Myocyte (in vitro differentiated cells): ENCODE measurements around the gene SYTL5. TPM values are rescaled to one million over a fixed set of nuclear protein-coding genes. Genes with fewer than 3 reads are reported as not detected.
A peak's percentile ranks its signal among the peaks of the same experiment; 100 is the strongest.
"Not testable (repeated sequence)": the region's sequence is repeated elsewhere in the genome, so short reads cannot be mapped to it uniquely, and the experiment has no call there.

Experiments used
- DNase-seq: peaks from one replicate; pipeline ENCODE4 v3.0.0-alpha.2; 2012; ENCODE audit warnings: low read depth
- polyA plus RNA-seq: library from polyadenylated mRNA; unstranded; fragments of >200 nt; gene quantifications from one replicate; pipeline ENCODE4 v1.2.1, GENCODE V29; 2012; ENCODE audit warnings: missing spikeins
- total RNA-seq: library from RNA; depleted of rRNA; stranded (reverse); fragments of >200 nt; gene quantifications from 2 replicates; pipeline ENCODE4 v1.2.3, GENCODE V29; 2014

Gene SYTL5
- total RNA-seq, result 0.16 and 0.26 TPM in 2 replicates
- 2.1 TPM for polyA plus RNA-seq

- no peak for DNase-seq
These were observed at the start of gene SYTL5 for GRCh38 chrX:38006291-38006690. Gene SYTL5 (plus strand): TSS chrX:38006553. CDS start chrX:38033890, 27,337 bp downstream.

- DNase-seq, result peak; percentile 77
These were observed 47.7 kb upstream of the SYTL5 start for GRCh38 chrX:37958525-37959211.

- peak; percentile 4 for DNase-seq
These were observed 46.9 kb upstream of the SYTL5 start for GRCh38 chrX:37959212-37960021.

- DNase-seq, result no peak
These were observed 45.2 kb upstream of the SYTL5 start for GRCh38 chrX:37961118-37961517.

DNA sequence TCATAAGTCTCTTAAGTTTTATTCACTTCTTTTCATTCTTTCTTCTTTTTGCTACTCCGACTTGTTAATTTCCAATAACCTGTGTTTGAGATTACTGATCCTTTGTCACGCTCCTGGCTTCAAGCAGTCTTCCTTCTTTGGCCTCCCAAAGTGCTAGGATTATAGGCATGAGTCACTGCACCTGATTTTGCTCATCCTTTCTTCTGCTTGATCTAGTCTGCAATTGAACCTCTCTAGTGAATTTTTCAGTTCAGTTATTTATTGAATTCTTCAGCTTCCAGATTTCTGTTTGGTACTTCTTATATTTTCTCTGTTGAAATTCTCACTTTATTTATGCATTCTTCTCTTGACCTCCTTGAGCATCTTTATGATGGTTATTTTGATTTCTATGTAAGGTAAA, 38.6 kb upstream of the SYTL5 start:
- DNase-seq, result no peak

DNA sequence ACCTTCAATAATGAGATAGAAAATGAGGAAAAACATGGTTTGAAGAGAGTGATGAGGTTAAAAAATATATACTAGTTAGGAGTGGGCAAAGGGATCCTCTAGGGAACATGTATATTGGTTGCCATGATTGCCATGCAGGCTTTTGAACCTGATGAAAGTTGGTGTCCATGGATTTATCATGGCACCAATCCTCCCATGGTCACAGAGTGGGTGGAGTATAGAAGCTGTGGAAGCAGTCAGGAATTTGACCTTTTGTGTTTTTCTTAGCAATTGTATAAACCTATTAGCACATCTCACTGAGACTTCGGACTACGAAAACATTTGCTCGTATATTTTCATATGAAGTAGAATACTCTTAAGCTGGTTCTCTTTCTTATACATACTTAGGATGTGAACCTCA, 30.9 kb upstream of the SYTL5 start:
- no peak for DNase-seq

GRCh38 chrX:37976153-37976552, 30.2 kb upstream of the SYTL5 start:
- no peak for DNase-seq

DNA sequence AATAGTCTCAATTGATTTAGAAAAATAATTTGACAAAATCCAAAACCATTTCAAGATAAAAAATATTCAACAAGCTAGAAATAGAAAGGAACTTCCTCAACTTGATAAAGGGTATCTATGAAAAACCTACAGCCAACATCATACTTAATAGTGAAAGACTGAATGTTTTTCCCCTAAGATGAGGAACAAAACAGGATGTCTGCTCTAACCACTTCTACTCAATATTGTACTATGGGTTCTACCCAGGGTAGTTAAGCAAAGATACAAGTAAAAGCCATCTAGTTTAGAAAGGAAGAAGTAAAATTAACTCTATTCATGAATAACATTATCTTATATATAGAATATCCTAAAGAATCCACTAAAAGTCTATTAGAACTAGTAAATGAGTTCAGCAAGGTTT, 21.5 kb upstream of the SYTL5 start:
- no peak for DNase-seq

DNA sequence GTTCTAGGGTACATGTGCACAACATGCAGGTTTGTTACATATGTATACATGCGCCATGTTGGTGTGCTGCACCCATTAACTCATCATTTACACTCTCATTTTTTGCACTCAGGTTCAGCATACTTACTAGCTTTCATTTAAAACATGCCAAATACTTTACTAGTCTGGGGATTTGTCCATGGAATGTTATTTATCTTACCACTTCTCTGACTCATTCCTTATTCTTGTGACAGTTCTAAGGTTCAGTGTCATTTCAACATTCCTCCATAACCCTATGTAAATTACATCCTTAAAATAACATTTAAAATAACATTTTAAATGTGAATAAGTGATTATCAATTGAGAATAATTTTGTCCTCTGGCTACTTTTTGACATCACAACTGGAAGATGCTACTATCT, 19.5 kb upstream of the SYTL5 start:
- DNase-seq, result no peak

DNA sequence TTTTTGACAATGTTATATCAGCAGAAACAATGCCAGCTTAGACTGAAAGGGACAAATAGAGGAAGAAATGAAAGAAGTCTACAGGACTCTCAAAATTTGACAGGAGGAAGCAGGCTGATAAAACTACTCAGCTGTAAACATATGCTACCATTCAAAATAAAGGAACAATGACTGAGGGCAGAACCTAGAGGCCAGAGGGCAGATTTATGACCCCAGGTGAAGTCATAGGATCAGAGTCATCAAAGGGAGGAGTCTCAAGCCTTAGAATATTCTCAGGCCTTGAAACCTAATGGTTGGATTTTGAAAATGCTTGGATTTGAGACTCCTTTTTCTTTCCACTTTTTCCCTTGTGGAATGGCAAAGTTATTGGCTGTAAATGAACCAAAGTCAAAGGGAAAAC, 17.0 kb upstream of the SYTL5 start:
- DNase-seq, result no peak

GRCh38 chrX:37991303-37991702, 15.1 kb upstream of the SYTL5 start:
- not testable (repeated sequence) for DNase-seq

DNA sequence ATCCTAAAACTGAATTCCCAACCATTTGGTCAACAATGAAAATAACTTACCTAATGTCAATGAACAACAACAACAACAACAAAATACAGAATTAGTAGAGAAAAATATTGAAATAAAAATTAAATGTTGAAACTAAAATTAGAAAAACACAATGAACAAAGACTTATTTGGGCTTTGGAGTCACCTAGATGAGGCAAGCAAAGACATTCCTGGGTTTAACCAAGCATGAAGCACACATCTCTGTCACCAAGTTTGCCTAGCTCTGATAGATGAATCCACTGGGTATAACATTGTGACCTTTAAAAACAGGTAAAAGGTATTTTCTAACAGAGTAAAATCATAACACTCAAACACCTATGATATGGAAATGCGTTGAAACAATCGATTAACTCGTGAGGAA, 13.2 kb upstream of the SYTL5 start:
- no peak for DNase-seq

- DNase-seq, result no peak
These were observed 12.3 kb upstream of the SYTL5 start for GRCh38 chrX:37993837-37994619.

GRCh38 chrX:37995428-37995827, 10.9 kb upstream of the SYTL5 start:
- no peak for DNase-seq

DNA sequence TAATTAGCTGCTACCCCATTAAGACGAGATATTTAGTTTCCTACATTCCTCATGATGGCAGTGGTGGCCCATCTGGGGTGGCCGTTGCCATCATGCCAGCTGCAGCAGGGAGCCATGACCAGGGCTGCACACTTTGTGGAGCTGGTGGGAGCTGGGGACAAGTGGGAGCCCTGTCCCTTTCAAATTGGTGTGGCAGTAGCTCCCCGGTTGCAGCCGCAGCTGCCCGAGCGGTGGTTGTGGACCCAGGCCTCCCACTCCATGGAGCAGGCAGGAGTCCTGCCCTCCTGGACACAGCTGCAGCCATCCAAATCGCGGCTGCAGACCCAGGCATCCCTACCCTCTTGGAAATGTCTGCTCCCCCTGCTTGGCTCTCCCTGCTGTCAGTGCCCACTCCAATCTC, 9.3 kb upstream of the SYTL5 start:
- no peak for DNase-seq

- no peak for DNase-seq
These were observed 7.6 kb upstream of the SYTL5 start for GRCh38 chrX:37998586-37999262.

GRCh38 chrX:38000706-38001105, 5.6 kb upstream of the SYTL5 start:
- DNase-seq, result no peak

- no peak for DNase-seq
These were observed 2.3 kb upstream of the SYTL5 start for GRCh38 chrX:38004046-38004445.

GRCh38 chrX:38006778-38007177, 425 bp downstream of the SYTL5 start:
- no peak for DNase-seq

- no peak for DNase-seq
These were observed 2.3 kb downstream of the SYTL5 start for GRCh38 chrX:38008658-38009057.

DNA sequence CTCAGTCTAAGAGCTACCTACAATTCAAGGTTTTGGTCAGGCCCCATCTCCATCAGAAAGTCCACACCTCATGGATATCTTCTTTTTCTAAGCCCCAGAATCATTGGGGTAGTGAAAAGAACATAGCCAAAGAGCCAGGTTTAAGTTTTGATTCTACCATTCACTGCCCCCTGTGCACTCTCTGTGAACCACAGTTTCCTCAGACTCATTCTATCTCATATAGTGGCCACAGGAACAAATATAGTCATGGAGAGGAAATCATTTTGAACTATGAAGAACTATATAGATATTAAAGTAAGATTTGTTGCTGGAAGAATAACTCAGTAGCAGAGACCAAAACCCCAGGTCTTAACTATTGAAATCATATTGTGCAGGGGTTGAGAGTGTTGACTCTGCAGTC, 3.3 kb downstream of the SYTL5 start:
- DNase-seq, result no peak
